AG04450 (cell line): Measurements from ENCODE around the gene ADAMTS17. TPM values are rescaled to one million over a fixed set of nuclear protein-coding genes. Genes with fewer than 3 reads are reported as not detected.

Experiments
- CTCF ChIA-PET: fragments of 300-600, 350-600 bp; formaldehyde crosslinking; extraction: SDS; loops from one replicate; lab custom pipeline; 2022; ENCODE audit warnings: antibody characterized with exemption, inconsistent platforms; lab: Charles Lee
- POLR2A ChIA-PET: fragments of 350-600 bp; formaldehyde crosslinking; extraction: SDS; loops from one replicate; lab custom pipeline; 2021; ENCODE audit warnings: antibody characterized with exemption, inconsistent platforms; lab: Yijun Ruan, JAX
- DNase-seq: peaks from one replicate; pipeline ENCODE4 v3.0.0-alpha.2; 2011; ENCODE audit warnings: low read depth, low spot score
- H3K27ac ChIP-seq: one replicate; pipeline ENCODE4 v1.5.1; 2012; ENCODE audit warnings: low read depth, low read length, control low read depth
- H3K27me3 ChIP-seq: one replicate; pipeline ENCODE4 v1.6.0; 2012; ENCODE audit warnings: low read length; ENCODE audit not compliant: control insufficient read depth, insufficient read depth
- H3K4me3 ChIP-seq: 2 replicates; pipeline ENCODE4 v1.5.1; 2011; ENCODE audit warnings: mild to moderate bottlenecking, low read depth, low read length, control low read depth
- H3K9me3 ChIP-seq: 2 replicates; pipeline ENCODE4 v1.5.1; 2012; ENCODE audit warnings: low read length; ENCODE audit not compliant: control insufficient read depth, insufficient read depth
- CTCF ChIP-seq: IDR thresholded peaks from 2 replicates; pipeline ENCODE4 v1.5.1; 2011; ENCODE audit warnings: low read depth, low read length, control low read depth, inconsistent platforms
- polyA plus RNA-seq: library from polyadenylated mRNA; depleted of rRNA; stranded (reverse); fragments of >200 nt; gene quantifications from 2 replicates; pipeline ENCODE4 v1.2.3, GENCODE V29; 2011

The ADAMTS17 gene
- polyA plus RNA-seq, 1 experiment, result 0.06 TPM

DNA sequence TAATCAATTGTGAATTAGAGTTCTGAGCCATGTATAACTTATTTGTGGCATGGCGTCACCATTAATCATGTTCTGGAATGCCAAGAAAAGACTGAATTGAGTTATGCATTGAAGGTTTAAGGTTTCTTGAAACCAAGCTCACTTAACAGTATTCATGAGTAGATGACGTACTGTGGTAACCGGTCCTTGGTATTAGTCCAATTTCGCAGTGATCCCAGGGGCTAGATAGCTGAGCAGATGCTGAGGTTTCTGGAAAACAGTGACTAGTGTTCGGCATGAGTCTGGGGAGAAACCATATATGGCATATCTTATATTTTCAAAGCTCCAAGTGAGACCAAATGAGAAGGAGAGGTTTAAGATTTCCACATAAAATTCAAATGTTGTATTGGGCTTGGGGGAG is 390.3 kb downstream of the ADAMTS17 start:
- Histone ChIP-seq H3K4me3 (no peak overlapping the region), H3K27ac (no peak overlapping the region), H3K27me3 (no peaks in the 10 kb centered on the region), H3K9me3 (peaks cover 25% of the 10 kb centered on the region)
- ChIA-PET CTCF (no interaction called here), POLR2A (no interaction called here)
- DNase-seq, result no peak
- no peak for TF ChIP-seq CTCF

DNA sequence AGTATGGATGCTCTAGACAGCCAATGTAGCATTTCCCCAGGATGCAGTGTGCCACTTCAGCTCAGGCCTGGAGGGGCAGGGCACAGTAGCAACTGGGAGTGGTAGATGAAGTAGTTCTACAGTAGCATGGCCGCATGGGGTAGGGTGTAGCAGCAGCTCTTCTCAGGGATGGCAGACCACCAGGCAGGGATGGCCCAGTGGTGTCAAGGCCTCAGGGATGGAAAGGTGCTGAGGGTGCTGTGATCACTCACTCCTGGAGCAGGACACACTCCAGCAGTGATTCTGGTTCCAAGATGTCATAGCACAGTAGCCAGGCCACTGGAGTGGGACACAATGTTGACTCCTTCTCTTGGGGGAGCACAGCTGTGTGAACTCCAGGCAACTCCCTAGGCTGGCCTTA is 397.6 kb downstream of the ADAMTS17 start:
- POLR2A ChIA-PET, result no interaction called here
- no peaks in the 10 kb centered on the region for H3K27me3 ChIP-seq
- no peak for DNase-seq
- no peak for TF ChIP-seq CTCF
- H3K27ac ChIP-seq, result no peak overlapping the region
- H3K4me3 ChIP-seq, result no peak overlapping the region
- peaks cover 17% of the 10 kb centered on the region for H3K9me3 ChIP-seq
- CTCF ChIA-PET, result no interaction called here

DNA sequence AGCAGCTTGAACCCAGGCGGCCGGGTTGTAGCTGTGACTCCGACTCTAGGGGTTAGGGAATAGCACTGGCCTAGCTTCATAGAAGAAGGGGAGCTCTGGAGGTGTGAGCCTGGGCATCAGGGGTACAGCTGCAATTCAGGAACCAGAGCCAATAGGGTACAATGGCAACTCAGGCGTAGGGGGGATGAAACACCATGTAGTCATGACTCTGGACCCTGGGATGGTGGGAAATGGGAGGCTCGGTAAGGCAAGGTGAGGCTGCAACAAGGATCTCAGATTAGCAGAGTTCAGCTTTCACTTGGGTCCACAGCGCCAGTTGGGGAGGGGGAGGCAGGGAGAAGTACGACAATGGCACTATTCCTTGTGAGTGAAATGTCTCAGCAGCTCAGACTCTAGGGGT is 398.3 kb downstream of the ADAMTS17 start:
- DNase-seq, result no peak
- H3K9me3 ChIP-seq, result peaks cover 17% of the 10 kb centered on the region
- ChIA-PET CTCF (no interaction called here), POLR2A (no interaction called here)
- no peaks in the 10 kb centered on the region for H3K27me3 ChIP-seq
- no peak overlapping the region for H3K27ac ChIP-seq
- no peak for TF ChIP-seq CTCF
- H3K4me3 ChIP-seq, result no peak overlapping the region

DNA sequence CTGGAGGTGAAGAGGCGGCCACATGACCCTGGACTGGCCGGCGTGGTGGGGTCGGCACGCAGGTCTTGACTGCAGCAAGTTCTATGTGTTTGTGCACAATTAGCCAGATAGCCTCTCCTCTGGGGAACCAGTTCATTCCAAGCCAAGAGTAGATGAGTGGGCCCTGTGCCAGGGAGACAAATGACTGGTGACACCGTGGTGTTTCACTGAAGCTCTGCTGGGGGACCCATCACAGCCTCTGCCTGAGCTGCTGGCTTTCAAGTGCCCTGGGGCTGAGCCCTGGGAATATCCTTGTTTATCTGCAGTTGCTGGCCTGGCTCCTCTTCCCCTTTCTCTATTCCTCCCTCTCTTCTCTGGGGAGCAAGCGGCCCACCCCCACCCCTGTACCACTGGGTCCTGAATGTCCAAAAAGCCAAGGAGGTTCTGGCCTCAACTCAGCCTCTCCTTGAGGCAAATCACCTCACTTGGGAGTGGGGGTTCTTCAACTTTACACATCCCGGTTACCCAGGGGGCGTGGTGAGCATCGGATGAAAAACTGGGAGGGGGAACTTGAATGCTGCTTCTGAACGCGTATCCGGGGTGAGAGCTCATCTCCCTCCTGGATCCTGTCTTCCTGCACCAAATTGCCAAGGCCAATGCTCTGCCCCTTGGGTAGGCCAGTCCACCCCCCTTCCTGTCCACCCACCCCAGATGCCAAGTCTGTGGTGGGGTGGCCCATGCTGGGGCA is 408.9 kb downstream of the ADAMTS17 start:
- TF ChIP-seq CTCF, result no peak
- CTCF ChIA-PET, result no interaction called here
- peaks cover 3% of the 10 kb centered on the region for H3K27me3 ChIP-seq
- H3K9me3 ChIP-seq, result no peaks in the 10 kb centered on the region
- POLR2A ChIA-PET, result no interaction called here
- no peak for DNase-seq
- no peak overlapping the region for H3K27ac ChIP-seq
- no peak overlapping the region for H3K4me3 ChIP-seq

GRCh38 chr15:99931703-99932603 is 409.8 kb downstream of the ADAMTS17 start:
- ChIA-PET CTCF (no interaction called here), POLR2A (no interaction called here)
- no peaks in the 10 kb centered on the region for H3K9me3 ChIP-seq
- peaks cover 3% of the 10 kb centered on the region for H3K27me3 ChIP-seq
- no peak overlapping the region for H3K4me3 ChIP-seq
- TF ChIP-seq CTCF, result no peak
- H3K27ac ChIP-seq, result no peak overlapping the region
- DNase-seq, result no peak
